Endothelial cell of umbilical vein (primary cell): ENCODE measurements around the gene BPI. TPM values are rescaled to one million over a fixed set of nuclear protein-coding genes. Genes with fewer than 3 reads are reported as not detected.

ENCODE experiments used
- BruUV-seq: library from RNA; stranded (reverse); fragments of 400-500 nt; replicated peaks from 2 replicates; lab custom pipeline; 2021; lab: Mats Ljungman, UMichigan
- CTCF ChIA-PET: fragments of 300-600, 350-600 bp; sonication (Branson Sonifier 250); formaldehyde crosslinking; loops from one replicate; lab custom pipeline; 2021; ENCODE audit warnings: antibody characterized with exemption, inconsistent platforms; lab: Charles Lee
- POLR2A ChIA-PET: fragments of 300-600, 350-600 bp; sonication (Branson Sonifier 250); formaldehyde crosslinking; loops from one replicate; lab custom pipeline; 2021; ENCODE audit warnings: antibody characterized with exemption, inconsistent platforms; lab: Charles Lee
- DNase-seq: peaks from one replicate; pipeline ENCODE4 v3.0.0-alpha.2; 2011; ENCODE audit warnings: low read depth, low spot score
- FAIRE-seq: peaks from 2 replicates; lab custom pipeline; 2011; peaks lifted over from hg19 to GRCh38; lab: Jason Lieb, UNC
- H2AFZ ChIP-seq: 2 replicates; pipeline ENCODE4 v1.6.0; 2012; ENCODE audit warnings: low read depth, low read length, control low read depth, inconsistent platforms
- H3K27ac ChIP-seq: 2 replicates; pipeline ENCODE4 v1.5.1; 2011; ENCODE audit warnings: low read depth, mild to moderate bottlenecking, control low read depth, low read length, moderate library complexity; ENCODE audit not compliant: insufficient read depth
- H3K27me3 ChIP-seq, 2 experiments: 2 replicates each; pipeline versions ENCODE4 v1.6.0 to v1.6.1; 2011; ENCODE audit warnings: low read length in 2 of 2, mixed read lengths in 1 of 2; ENCODE audit not compliant: control insufficient read depth in 2 of 2, insufficient read depth in 2 of 2
- H3K36me3 ChIP-seq, 2 experiments: 2 replicates in 1 of 2; 3 replicates in 1 of 2; pipeline ENCODE4 v1.5.1; 2011; ENCODE audit warnings: low read length in 2 of 2, mild to moderate bottlenecking in 1 of 2, moderate library complexity in 1 of 2; ENCODE audit not compliant: control insufficient read depth in 2 of 2, insufficient read depth in 2 of 2; ENCODE audit errors: extremely low read depth in 1 of 2
- H3K4me1 ChIP-seq: 3 replicates; pipeline ENCODE4 v1.5.1; 2011; ENCODE audit warnings: mild to moderate bottlenecking, low read length; ENCODE audit not compliant: control insufficient read depth, insufficient read depth; ENCODE audit errors: extremely low read depth
- H3K4me2 ChIP-seq: 2 replicates; pipeline ENCODE4 v1.6.1; 2011; ENCODE audit warnings: low read length, control low read depth, mixed read lengths; ENCODE audit not compliant: insufficient read depth
- H3K4me3 ChIP-seq, 3 experiments: fragments of 200-600 bp in 1 of 3; sonication (generic), shearing (Covaris generic) in 1 of 3; replicated peaks in 1 of 3; 2 replicates each; pipeline ENCODE4 v1.5.1; 2011 to 2016; ENCODE audit warnings: control low read depth in 3 of 3, low read length in 3 of 3, mild to moderate bottlenecking in 2 of 3, inconsistent platforms in 1 of 3, low read depth in 1 of 3, moderate library complexity in 1 of 3; ENCODE audit not compliant: insufficient read depth in 1 of 3
- H3K79me2 ChIP-seq: 2 replicates; pipeline ENCODE4 v1.6.0; 2012; ENCODE audit warnings: low read length, inconsistent platforms; ENCODE audit not compliant: control insufficient read depth, insufficient read depth
- H3K9ac ChIP-seq: replicated peaks from 2 replicates; pipeline ENCODE3; 2011; ENCODE audit warnings: low read length, control low read depth; ENCODE audit not compliant: insufficient read depth; ENCODE audit errors: extremely low read depth
- H3K9me1 ChIP-seq: replicated peaks from 3 replicates; pipeline ENCODE4 v1.6.0; 2011; ENCODE audit warnings: mild to moderate bottlenecking, low read length; ENCODE audit not compliant: control insufficient read depth, insufficient read depth; ENCODE audit errors: extremely low read depth
- H3K9me3 ChIP-seq: replicated peaks from 2 replicates; pipeline ENCODE4 v1.5.1; 2012; ENCODE audit warnings: low read length, inconsistent platforms; ENCODE audit not compliant: control insufficient read depth, insufficient read depth
- H4K20me1 ChIP-seq: replicated peaks from 2 replicates; pipeline ENCODE3; 2011; ENCODE audit warnings: mild to moderate bottlenecking, low read length; ENCODE audit not compliant: control insufficient read depth, insufficient read depth; ENCODE audit errors: extremely low read depth
- CTCF ChIP-seq, 2 donors: IDR thresholded peaks; 1 replicate in 1 of 2; 2 replicates in 1 of 2; pipeline ENCODE4 v1.5.1; 2011; ENCODE audit warnings: low read length in 2 of 2, mild to moderate bottlenecking in 2 of 2, moderate library complexity in 2 of 2, control low read depth in 1 of 2, inconsistent platforms in 1 of 2, low read depth in 1 of 2; ENCODE audit not compliant: insufficient read depth in 1 of 2; ENCODE audit errors: extremely low read depth in 1 of 2
- EZH2 ChIP-seq: IDR thresholded peaks from 2 replicates; pipeline ENCODE4 v1.6.1; 2012; ENCODE audit warnings: borderline replicate concordance, low read depth, mild to moderate bottlenecking, moderate library complexity, low read length, inconsistent platforms; ENCODE audit not compliant: severe bottlenecking
- FOS ChIP-seq: IDR thresholded peaks from 2 replicates; pipeline ENCODE4 v1.6.1; 2011; ENCODE audit warnings: mild to moderate bottlenecking, low read length, moderate library complexity, borderline replicate concordance; ENCODE audit not compliant: insufficient read depth
- GATA2 ChIP-seq: IDR thresholded peaks from 2 replicates; pipeline ENCODE4 v1.7.0; 2011; ENCODE audit warnings: low read depth, mild to moderate bottlenecking, moderate library complexity, mixed read lengths, low read length; ENCODE audit not compliant: insufficient read length, insufficient read depth
- MAX ChIP-seq: IDR thresholded peaks from 2 replicates; pipeline ENCODE4 v1.6.1; 2011; ENCODE audit not compliant: insufficient read depth, insufficient read length
- POLR2A ChIP-seq: IDR thresholded peaks from 2 replicates; pipeline ENCODE4 v1.6.1; 2012; ENCODE audit warnings: low read depth, mild to moderate bottlenecking, control low read depth, low read length
- dilution Hi-C: fragments of 300-500 bp; cut with MboI; formaldehyde crosslinking; loops from one replicate; pipeline ENCODE4 v1.15.0; 2019; ENCODE audit warnings: low sequenced_read_pairs; ENCODE audit not compliant: extremely low pct_ligation_motif_present
- intact Hi-C: fragments of 100-400 bp; cut with micrococcal nuclease; formaldehyde crosslinking; loops from one replicate; pipeline ENCODE4 v1.10.0; 2022
- polyA plus RNA-seq, 4 experiments: library from polyadenylated mRNA; depleted of rRNA in 3 of 4; stranded (reverse) in 3 of 4; unstranded in 1 of 4; fragments of >200 nt; gene quantifications; 2 replicates each; pipeline versions ENCODE4 v1.2.1 to v1.2.3, GENCODE V29; 2011 to 2012; ENCODE audit warnings: missing spikeins in 1 of 4
- total RNA-seq: library from RNA; stranded (reverse); gene quantifications from 2 replicates; pipeline ENCODE4 v1.2.3, GENCODE V29; 2021

Gene BPI
- total and polyA plus RNA-seq, 2 donors (not counting 3 experiments of a cell fraction or from before 2014, with no cell fraction given): not detected

GRCh38 chr20:38256021-38256420 is 47.9 kb upstream of the BPI start:
- Histone ChIP-seq H2AFZ (no peak overlapping the region), H3K4me1 (no peaks in the 10 kb centered on the region), H3K27ac (no peak overlapping the region), H3K4me2 (no peak overlapping the region), H3K9me3 (no peaks in the 10 kb centered on the region), H3K27me3 (no peaks in the 10 kb centered on the region), H4K20me1 (no peaks in the 10 kb centered on the region), H3K79me2 (no peaks in the 10 kb centered on the region), H3K4me3 (no peak overlapping the region), H3K36me3 (no peaks in the 10 kb centered on the region), H3K9ac (no peak overlapping the region), H3K9me1 (no peaks in the 10 kb centered on the region)
- POLR2A ChIA-PET: no interaction called here
- no peak for TF ChIP-seq POLR2A
- TF ChIP-seq CTCF (IDR thresholded peaks at IDR 0.05; ENCODE audit: extremely low read depth in 1 of 2, insufficient read depth in 1 of 2, low read depth in 1 of 2, low read length in 2 of 2): no peak
- no peak for TF ChIP-seq MAX
- TF ChIP-seq GATA2: no peak
- no peak for TF ChIP-seq EZH2
- TF ChIP-seq FOS: no peak
- BruUV-seq: no TSS peak
- DNase-seq: no peak
- intact Hi-C loops (no loop called here), dilution Hi-C loops (no loop called here)
- CTCF ChIA-PET: interaction anchor here (1.8 to 2.3 kb wide), 2 partner anchors 12 to 49 kb away, joined by 4 to 7 read pairs; no protein-coding TSS in a partner anchor
- FAIRE-seq: no peak

- ChIA-PET POLR2A (no interaction called here), CTCF (no interaction called here)
- no peak overlapping the region for H3K4me3 ChIP-seq
- H3K9ac ChIP-seq: no peak overlapping the region
- BruUV-seq: no TSS peak
- no peaks in the 10 kb centered on the region for H3K4me1 ChIP-seq
- DNase-seq: no peak
- no peaks in the 10 kb centered on the region for H3K9me1 ChIP-seq
- no peaks in the 10 kb centered on the region for H3K27me3 ChIP-seq
- FAIRE-seq: no peak
- H3K9me3 ChIP-seq: no peaks in the 10 kb centered on the region
- intact Hi-C loops: no loop called here
- no peak overlapping the region for H3K27ac ChIP-seq
- no peaks in the 10 kb centered on the region for H4K20me1 ChIP-seq
- H3K36me3 ChIP-seq: no peaks in the 10 kb centered on the region
- H2AFZ ChIP-seq: no peak overlapping the region
- dilution Hi-C loops: no loop called here
- H3K79me2 ChIP-seq: no peaks in the 10 kb centered on the region
- H3K4me2 ChIP-seq: no peak overlapping the region
- no peak for TF ChIP-seq FOS
These were observed 47.0 kb upstream of the BPI start for GRCh38 chr20:38256966-38257365.
